A673 (cell line): Measurements from ENCODE around the gene CLDN8. TPM values are rescaled to one million over a fixed set of nuclear protein-coding genes. Genes with fewer than 3 reads are reported as not detected.

Experiments used
- BruUV-seq: library from RNA; stranded (reverse); fragments of 400-500 nt; replicated peaks from 2 replicates; lab custom pipeline; 2021; lab: Mats Ljungman, UMichigan
- CTCF ChIA-PET: fragments of 300-600 bp; sonication (Branson Sonifier 250); formaldehyde crosslinking; loops from one replicate; lab custom pipeline; 2022; ENCODE audit warnings: antibody characterized with exemption; lab: Charles Lee
- POLR2A ChIA-PET: fragments of 300-600 bp; sonication (Branson Sonifier 250); formaldehyde crosslinking; loops from one replicate; lab custom pipeline; 2022; ENCODE audit warnings: antibody characterized with exemption; ENCODE audit not compliant: low non-redundant PET; lab: Charles Lee
- DNase-seq: peaks from one replicate; pipeline ENCODE4 v3.0.0-alpha.2; 2015; ENCODE audit warnings: low spot score
- H3K27ac ChIP-seq: fragments of 200-600 bp; sonication (generic); 2 replicates; pipeline ENCODE4 v1.5.1; 2016; ENCODE audit warnings: mixed run types, low read depth, mild to moderate bottlenecking, mixed read lengths, antibody characterized with exemption, low read length; ENCODE audit not compliant: poor library complexity, severe bottlenecking
- H3K27me3 ChIP-seq: fragments of 200-600 bp; sonication (generic); replicated peaks from 2 replicates; pipeline ENCODE4 v1.6.1; 2017; ENCODE audit warnings: mixed run types, low read depth, mild to moderate bottlenecking, mixed read lengths, antibody characterized with exemption, low read length; ENCODE audit not compliant: insufficient read depth, poor library complexity
- H3K36me3 ChIP-seq: fragments of 200-600 bp; sonication (generic); 2 replicates; pipeline ENCODE4 v1.6.1; 2016; ENCODE audit warnings: mixed run types, mild to moderate bottlenecking, mixed read lengths, antibody characterized with exemption, low read length; ENCODE audit not compliant: insufficient read depth, poor library complexity, severe bottlenecking
- H3K4me1 ChIP-seq: fragments of 200-600 bp; sonication (generic); 2 replicates; pipeline ENCODE4 v1.6.1; 2017; ENCODE audit warnings: mixed run types, mild to moderate bottlenecking, mixed read lengths, antibody characterized with exemption, low read length; ENCODE audit not compliant: insufficient read depth, poor library complexity, severe bottlenecking
- H3K4me3 ChIP-seq: fragments of 200-600 bp; sonication (generic); 2 replicates; pipeline ENCODE4 v1.5.1; 2016; ENCODE audit warnings: low read depth, mixed run types, mild to moderate bottlenecking, mixed read lengths, low read length; ENCODE audit not compliant: poor library complexity, severe bottlenecking
- H3K9me3 ChIP-seq: fragments of 200-600 bp; sonication (generic); 2 replicates; pipeline ENCODE4 v1.6.1; 2016; ENCODE audit warnings: mixed run types, low read depth, mild to moderate bottlenecking, mixed read lengths, antibody characterized with exemption, low read length; ENCODE audit not compliant: poor library complexity, severe bottlenecking
- CTCF ChIP-seq: fragments of 300-800, 200-600 bp; sonication (generic); conservative IDR thresholded peaks from 2 replicates; pipeline ENCODE4 v1.5.1; 2017; ENCODE audit warnings: low read depth, mild to moderate bottlenecking, antibody characterized with exemption, low read length, moderate library complexity, mixed read lengths
- EZH2 ChIP-seq: fragments of 200-600 bp; sonication (generic); IDR thresholded peaks from 2 replicates; pipeline ENCODE4 v1.6.1; 2017; ENCODE audit warnings: borderline replicate concordance, low read depth, mild to moderate bottlenecking, mixed read lengths, antibody characterized with exemption, low read length; ENCODE audit not compliant: poor library complexity, severe bottlenecking
- intact Hi-C: fragments of 100-400 bp; cut with micrococcal nuclease; formaldehyde crosslinking; loops from one replicate; pipeline ENCODE4 v1.10.0; 2022; ENCODE audit not compliant: unreplicated experiment
- total RNA-seq: library from RNA; stranded (reverse); gene quantifications from 2 replicates; pipeline ENCODE4 v1.2.3, GENCODE V29; 2021

The CLDN8 gene
- total RNA-seq, 1 experiment from 2014 or later = not detected

- Histone ChIP-seq H3K36me3 (no peaks in the 10 kb centered on the region), H3K27me3 (no peaks in the 10 kb centered on the region), H3K9me3 (no peaks in the 10 kb centered on the region), H3K27ac (no peak overlapping the region), H3K4me1 (no peaks in the 10 kb centered on the region), H3K4me3 (no peak overlapping the region)
- TF ChIP-seq CTCF = no peak
- intact Hi-C loops = no loop called here
- DNase-seq = no peak
- ChIA-PET CTCF (no interaction called here), POLR2A (no interaction called here)
- BruUV-seq = no TSS peak
Measured at GRCh38 chr21:30222724-30223123, 6.8 kb upstream of the CLDN8 start.

- Histone ChIP-seq H3K36me3 (no peaks in the 10 kb centered on the region), H3K4me3 (no peak overlapping the region), H3K27ac (no peak overlapping the region), H3K9me3 (no peaks in the 10 kb centered on the region), H3K4me1 (no peaks in the 10 kb centered on the region), H3K27me3 (no peaks in the 10 kb centered on the region)
- BruUV-seq = no TSS peak
- no peak for DNase-seq
- no peak for TF ChIP-seq EZH2
- no peak for TF ChIP-seq CTCF
- intact Hi-C loops = loop anchor here (5.0 kb wide), 1 partner anchor 741 kb away; no protein-coding TSS in a partner anchor
- POLR2A ChIA-PET = no interaction called here
- CTCF ChIA-PET = no interaction called here
Measured at GRCh38 chr21:30211071-30211470, 4.8 kb downstream of the CLDN8 start.

- TF ChIP-seq CTCF = no peak
- no peak for TF ChIP-seq EZH2
- Histone ChIP-seq H3K9me3 (no peaks in the 10 kb centered on the region), H3K27me3 (no peaks in the 10 kb centered on the region), H3K36me3 (no peaks in the 10 kb centered on the region), H3K27ac (no peak overlapping the region), H3K4me1 (no peaks in the 10 kb centered on the region), H3K4me3 (no peak overlapping the region)
- POLR2A ChIA-PET = no interaction called here
- intact Hi-C loops = no loop called here
- no peak for DNase-seq
- CTCF ChIA-PET = no interaction called here
- BruUV-seq = no TSS peak
Measured at GRCh38 chr21:30209601-30210000, 6.3 kb downstream of the CLDN8 start.
